ENCODE measurements around the gene SPEF2. TPM values are rescaled to one million over a fixed set of nuclear protein-coding genes. Genes with fewer than 3 reads are reported as not detected.
"Not testable (repeated sequence)": the region's sequence is repeated elsewhere in the genome, so short reads cannot be mapped to it uniquely, and the experiment has no call there.

Gene SPEF2
- total RNA-seq, 1 experiment from 2014 or later: 4.0 TPM

- no peaks in the 10 kb centered on the region for H3K36me3 Mint-ChIP-seq (ENCODE audit: insufficient read depth, unreplicated experiment)
- no peak overlapping the region for H3K27ac Mint-ChIP-seq (ENCODE audit: unreplicated experiment)
These were observed 237.5 kb downstream of the SPEF2 start for GRCh38 chr5:35855187-35855586.

GRCh38 chr5:35856186-35856764 is 238.6 kb downstream of the SPEF2 start:
- H3K4me3 Mint-ChIP-seq (ENCODE audit: unreplicated experiment); POLR2A ChIA-PET; H3K4me3 ChIP-seq (ENCODE audit: low read depth, low read length); H3K27me3 ChIP-seq (replicated peaks; ENCODE audit: control insufficient read depth, insufficient read depth, low read length); CTCF ChIA-PET; H3K27me3 Mint-ChIP-seq (ENCODE audit: insufficient read depth, unreplicated experiment); H3K9me3 Mint-ChIP-seq (ENCODE audit: unreplicated experiment); BruUV-seq (replicated peaks); H3K36me3 Mint-ChIP-seq (ENCODE audit: insufficient read depth, unreplicated experiment); DNase-seq; H3K4me1 ChIP-seq; H3K27ac Mint-ChIP-seq (ENCODE audit: unreplicated experiment); H3K36me3 ChIP-seq (ENCODE audit: control insufficient read depth, insufficient read depth, low read length); H3K4me1 Mint-ChIP-seq (ENCODE audit: low read depth, unreplicated experiment); intact Hi-C loops (cut with micrococcal nuclease; ENCODE audit: unreplicated experiment); H3K9me3 ChIP-seq: not testable (repeated sequence)

More at GRCh38 chr5:35855187-35855586, 237.5 kb downstream of the SPEF2 start:
- POLR2A ChIA-PET: no interaction called here
- Mint-ChIP-seq H3K4me3 (ENCODE audit: unreplicated experiment) (no peak overlapping the region), H3K4me1 (ENCODE audit: low read depth, unreplicated experiment) (no peaks in the 10 kb centered on the region), H3K9me3 (ENCODE audit: unreplicated experiment) (no peaks in the 10 kb centered on the region), H3K27me3 (ENCODE audit: insufficient read depth, unreplicated experiment) (peaks cover 2% of the 10 kb centered on the region)
- Histone ChIP-seq H3K4me1 (no peaks in the 10 kb centered on the region), H3K9me3 (no peaks in the 10 kb centered on the region), H3K36me3 (ENCODE audit: control insufficient read depth, insufficient read depth, low read length) (no peaks in the 10 kb centered on the region), H3K4me3 (ENCODE audit: low read depth, low read length) (no peak overlapping the region), H3K27me3 (replicated peaks; ENCODE audit: control insufficient read depth, insufficient read depth, low read length) (no peaks in the 10 kb centered on the region)
- TF ChIP-seq CTCF (IDR thresholded peaks at IDR 0.05; ENCODE audit: insufficient read depth in 1 of 2, low read depth in 1 of 2, low read length in 1 of 2, severe bottlenecking in 1 of 2, unreplicated experiment in 1 of 2): no peak
- no peak for DNase-seq
- intact Hi-C loops (cut with micrococcal nuclease; ENCODE audit: unreplicated experiment): no loop called here
- CTCF ChIA-PET: no interaction called here
- BruUV-seq (replicated peaks): no TSS peak

GRCh38 chr5:35856765-35857351 is 239.2 kb downstream of the SPEF2 start, which contains the start of gene IL7R:
Gene IL7R (plus strand): TSS chr5:35856891. CDS start chr5:35856978, 87 bp downstream.
- no TSS peak for BruUV-seq (replicated peaks)
- Histone ChIP-seq H3K9me3 (no peaks in the 10 kb centered on the region), H3K27me3 (replicated peaks; ENCODE audit: control insufficient read depth, insufficient read depth, low read length) (no peaks in the 10 kb centered on the region), H3K4me1 (no peaks in the 10 kb centered on the region), H3K4me3 (ENCODE audit: low read depth, low read length) (no peak within 1 kb of the TSS), H3K36me3 (ENCODE audit: control insufficient read depth, insufficient read depth, low read length) (no peaks in the 10 kb centered on the region)
- intact Hi-C loops (cut with micrococcal nuclease; ENCODE audit: unreplicated experiment): no loop called here
- H3K4me1 Mint-ChIP-seq (ENCODE audit: low read depth, unreplicated experiment): no peaks in the 10 kb centered on the region
- peaks cover 2% of the 10 kb centered on the region for H3K27me3 Mint-ChIP-seq (ENCODE audit: insufficient read depth, unreplicated experiment)
- POLR2A ChIA-PET: no interaction called here
- H3K4me3 Mint-ChIP-seq (ENCODE audit: unreplicated experiment): no peak within 1 kb of the TSS
- CTCF ChIA-PET: no interaction called here
- no peak for TF ChIP-seq CTCF (IDR thresholded peaks at IDR 0.05; ENCODE audit: insufficient read depth in 1 of 2, low read depth in 1 of 2, low read length in 1 of 2, severe bottlenecking in 1 of 2, unreplicated experiment in 1 of 2)
- no peaks in the 10 kb centered on the region for H3K36me3 Mint-ChIP-seq (ENCODE audit: insufficient read depth, unreplicated experiment)
- no peak for DNase-seq
- no peak within 1 kb of the TSS for H3K27ac Mint-ChIP-seq (ENCODE audit: unreplicated experiment)
- H3K9me3 Mint-ChIP-seq (ENCODE audit: unreplicated experiment): no peaks in the 10 kb centered on the region

Data from Caco-2 (cell line).